ENCODE measurements around the gene WDR12.
"Not testable (repeated sequence)": the region's sequence is repeated elsewhere in the genome, so short reads cannot be mapped to it uniquely, and the experiment has no call there.

DNA sequence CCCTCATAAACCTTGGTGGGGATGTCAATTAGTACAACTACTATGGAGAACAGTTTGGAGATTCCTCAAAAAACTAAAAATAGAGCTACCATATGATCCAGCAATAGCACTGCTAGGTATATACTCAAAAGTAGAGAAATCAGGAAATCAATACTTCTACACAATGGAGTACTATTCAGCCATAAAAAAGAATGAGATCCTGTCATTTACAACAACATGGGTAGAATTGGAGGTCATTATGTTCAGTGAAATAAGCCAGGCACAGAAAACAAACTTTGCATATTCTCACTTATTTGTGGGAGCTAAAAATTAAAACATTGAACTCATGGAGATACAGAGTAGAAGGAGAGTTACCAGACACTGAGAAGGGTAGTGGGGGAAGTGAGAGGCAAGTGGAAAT lies 6.0 kb downstream of the WDR12 start:
- TF ChIP-seq, protein P1, sequence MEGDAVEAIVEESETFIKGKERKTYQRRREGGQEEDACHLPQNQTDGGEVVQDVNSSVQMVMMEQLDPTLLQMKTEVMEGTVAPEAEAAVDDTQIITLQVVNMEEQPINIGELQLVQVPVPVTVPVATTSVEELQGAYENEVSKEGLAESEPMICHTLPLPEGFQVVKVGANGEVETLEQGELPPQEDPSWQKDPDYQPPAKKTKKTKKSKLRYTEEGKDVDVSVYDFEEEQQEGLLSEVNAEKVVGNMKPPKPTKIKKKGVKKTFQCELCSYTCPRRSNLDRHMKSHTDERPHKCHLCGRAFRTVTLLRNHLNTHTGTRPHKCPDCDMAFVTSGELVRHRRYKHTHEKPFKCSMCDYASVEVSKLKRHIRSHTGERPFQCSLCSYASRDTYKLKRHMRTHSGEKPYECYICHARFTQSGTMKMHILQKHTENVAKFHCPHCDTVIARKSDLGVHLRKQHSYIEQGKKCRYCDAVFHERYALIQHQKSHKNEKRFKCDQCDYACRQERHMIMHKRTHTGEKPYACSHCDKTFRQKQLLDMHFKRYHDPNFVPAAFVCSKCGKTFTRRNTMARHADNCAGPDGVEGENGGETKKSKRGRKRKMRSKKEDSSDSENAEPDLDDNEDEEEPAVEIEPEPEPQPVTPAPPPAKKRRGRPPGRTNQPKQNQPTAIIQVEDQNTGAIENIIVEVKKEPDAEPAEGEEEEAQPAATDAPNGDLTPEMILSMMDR (IDR thresholded peaks at IDR 0.05): not testable (repeated sequence)
- not testable (repeated sequence) for TF ChIP-seq POLR2A (IDR thresholded peaks at IDR 0.05)

All from lower leg skin (tissue), 3 donors.